Ishikawa (cell line): Measurements from ENCODE around the gene MED12.

Source experiments
- CEBPB ChIP-seq: IDR thresholded peaks from 2 replicates; pipeline ENCODE4 v1.6.1; 2012
- CREB1 ChIP-seq: IDR thresholded peaks from 2 replicates; pipeline ENCODE4 v1.6.1; 2012; ENCODE audit warnings: low read depth
- EP300 ChIP-seq: IDR thresholded peaks from 2 replicates; pipeline ENCODE4 v1.6.1; 2012; ENCODE audit warnings: borderline replicate concordance
- MAX ChIP-seq: IDR thresholded peaks from 2 replicates; pipeline ENCODE4 v1.6.1; 2012
- NFIC ChIP-seq: IDR thresholded peaks from 2 replicates; pipeline ENCODE4 v1.6.1; 2012
- RAD21 ChIP-seq: IDR thresholded peaks from 2 replicates; pipeline ENCODE4 v1.6.1; 2012; ENCODE audit warnings: low read depth
- YY1 ChIP-seq: IDR thresholded peaks from 2 replicates; pipeline ENCODE4 v1.6.1; 2012; ENCODE audit warnings: low read depth
- TF ChIP-seq, protein P1 (sequence below): IDR thresholded peaks from 2 replicates; pipeline ENCODE4 v1.6.1; 2012; ENCODE audit warnings: low read depth, mild to moderate bottlenecking

GRCh38 chrX:71147496-71148277 is 29.3 kb downstream of the MED12 start:
- TF ChIP-seq, protein P1, sequence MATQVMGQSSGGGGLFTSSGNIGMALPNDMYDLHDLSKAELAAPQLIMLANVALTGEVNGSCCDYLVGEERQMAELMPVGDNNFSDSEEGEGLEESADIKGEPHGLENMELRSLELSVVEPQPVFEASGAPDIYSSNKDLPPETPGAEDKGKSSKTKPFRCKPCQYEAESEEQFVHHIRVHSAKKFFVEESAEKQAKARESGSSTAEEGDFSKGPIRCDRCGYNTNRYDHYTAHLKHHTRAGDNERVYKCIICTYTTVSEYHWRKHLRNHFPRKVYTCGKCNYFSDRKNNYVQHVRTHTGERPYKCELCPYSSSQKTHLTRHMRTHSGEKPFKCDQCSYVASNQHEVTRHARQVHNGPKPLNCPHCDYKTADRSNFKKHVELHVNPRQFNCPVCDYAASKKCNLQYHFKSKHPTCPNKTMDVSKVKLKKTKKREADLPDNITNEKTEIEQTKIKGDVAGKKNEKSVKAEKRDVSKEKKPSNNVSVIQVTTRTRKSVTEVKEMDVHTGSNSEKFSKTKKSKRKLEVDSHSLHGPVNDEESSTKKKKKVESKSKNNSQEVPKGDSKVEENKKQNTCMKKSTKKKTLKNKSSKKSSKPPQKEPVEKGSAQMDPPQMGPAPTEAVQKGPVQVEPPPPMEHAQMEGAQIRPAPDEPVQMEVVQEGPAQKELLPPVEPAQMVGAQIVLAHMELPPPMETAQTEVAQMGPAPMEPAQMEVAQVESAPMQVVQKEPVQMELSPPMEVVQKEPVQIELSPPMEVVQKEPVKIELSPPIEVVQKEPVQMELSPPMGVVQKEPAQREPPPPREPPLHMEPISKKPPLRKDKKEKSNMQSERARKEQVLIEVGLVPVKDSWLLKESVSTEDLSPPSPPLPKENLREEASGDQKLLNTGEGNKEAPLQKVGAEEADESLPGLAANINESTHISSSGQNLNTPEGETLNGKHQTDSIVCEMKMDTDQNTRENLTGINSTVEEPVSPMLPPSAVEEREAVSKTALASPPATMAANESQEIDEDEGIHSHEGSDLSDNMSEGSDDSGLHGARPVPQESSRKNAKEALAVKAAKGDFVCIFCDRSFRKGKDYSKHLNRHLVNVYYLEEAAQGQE = no peak
- no peak for TF ChIP-seq RAD21
- no peak for TF ChIP-seq MAX
- TF ChIP-seq YY1 = no peak
- no peak for TF ChIP-seq EP300
- TF ChIP-seq CREB1 = no peak
- no peak for TF ChIP-seq NFIC
- TF ChIP-seq CEBPB = no peak
